ENCODE measurements around the gene TUG1. TPM values are rescaled to one million over a fixed set of nuclear protein-coding genes. Genes with fewer than 3 reads are reported as not detected.

The TUG1 gene
- polyA plus RNA-seq, 1 experiment = 63.7 TPM

GRCh38 chr22:30984317-30984716 is 15.3 kb downstream of the TUG1 start:
- Histone ChIP-seq H3K4me3 (ENCODE audit: low read depth, low read length) (no peak overlapping the region), H3K27me3 (ENCODE audit: control insufficient read depth, insufficient read depth, low read length) (no peaks in the 10 kb centered on the region), H3K36me3 (ENCODE audit: control insufficient read depth, insufficient read depth, low read length) (no peaks in the 10 kb centered on the region)
- ChIA-PET CTCF (interaction anchor here (1.5 kb wide), 1 partner anchor 99 kb away, joined by 3 read pairs; no protein-coding TSS in a partner anchor), POLR2A (no interaction called here)
- DNase-seq (ENCODE audit: low read depth) = no peak
- TF ChIP-seq CTCF (IDR thresholded peaks at IDR 0.05; ENCODE audit: insufficient read depth, low read depth, low read length) = no peak

GRCh38 chr22:30985561-30986208 is 16.6 kb downstream of the TUG1 start:
- ChIA-PET CTCF (no interaction called here), POLR2A (no interaction called here)
- Histone ChIP-seq H3K4me3 (ENCODE audit: low read depth, low read length) (no peak overlapping the region), H3K36me3 (ENCODE audit: control insufficient read depth, insufficient read depth, low read length) (no peaks in the 10 kb centered on the region), H3K27me3 (ENCODE audit: control insufficient read depth, insufficient read depth, low read length) (no peaks in the 10 kb centered on the region)
- no peak for TF ChIP-seq CTCF (IDR thresholded peaks at IDR 0.05; ENCODE audit: insufficient read depth, low read depth, low read length)
- no peak for DNase-seq (ENCODE audit: low read depth)

GRCh38 chr22:30989474-30989873 is 20.4 kb downstream of the TUG1 start:
- Histone ChIP-seq H3K36me3 (ENCODE audit: control insufficient read depth, insufficient read depth, low read length) (no peaks in the 10 kb centered on the region), H3K27me3 (ENCODE audit: control insufficient read depth, insufficient read depth, low read length) (no peaks in the 10 kb centered on the region), H3K4me3 (ENCODE audit: low read depth, low read length) (no peak overlapping the region)
- no peak for TF ChIP-seq CTCF (IDR thresholded peaks at IDR 0.05; ENCODE audit: insufficient read depth, low read depth, low read length)
- ChIA-PET POLR2A (no interaction called here), CTCF (no interaction called here)
- no peak for DNase-seq (ENCODE audit: low read depth)

- ChIA-PET POLR2A (no interaction called here), CTCF (no interaction called here)
- no peak for TF ChIP-seq CTCF (IDR thresholded peaks at IDR 0.05; ENCODE audit: insufficient read depth, low read depth, low read length)
- Histone ChIP-seq H3K36me3 (ENCODE audit: control insufficient read depth, insufficient read depth, low read length) (no peaks in the 10 kb centered on the region), H3K27me3 (ENCODE audit: control insufficient read depth, insufficient read depth, low read length) (no peaks in the 10 kb centered on the region), H3K4me3 (ENCODE audit: low read depth, low read length) (no peak overlapping the region)
- DNase-seq (ENCODE audit: low read depth) = no peak
Observed at GRCh38 chr22:30990690-30991089, 21.6 kb downstream of the TUG1 start.

GRCh38 chr22:30992565-30992964 is 23.5 kb downstream of the TUG1 start:
- no peak for DNase-seq (ENCODE audit: low read depth)
- Histone ChIP-seq H3K36me3 (ENCODE audit: control insufficient read depth, insufficient read depth, low read length) (no peaks in the 10 kb centered on the region), H3K27me3 (ENCODE audit: control insufficient read depth, insufficient read depth, low read length) (no peaks in the 10 kb centered on the region), H3K4me3 (ENCODE audit: low read depth, low read length) (no peak overlapping the region)
- ChIA-PET CTCF (interaction anchor here (1.6 kb wide), 1 partner anchor 90 kb away, joined by 5 read pairs; no protein-coding TSS in a partner anchor), POLR2A (no interaction called here)
- no peak for TF ChIP-seq CTCF (IDR thresholded peaks at IDR 0.05; ENCODE audit: insufficient read depth, low read depth, low read length)
